NCI-H2029 treated with DMSO at 0.1 percent for 48 hours (cell line): ENCODE measurements around the gene METAP2.
A peak's percentile ranks its signal among the peaks of the same experiment; 100 is the strongest.
"Not testable (repeated sequence)": the region's sequence is repeated elsewhere in the genome, so short reads cannot be mapped to it uniquely, and the experiment has no call there.

Source experiments
- DNase-seq: peaks from one replicate; lab custom pipeline; 2025; lab: John Stamatoyannopoulos, UW

METAP2 gene

GRCh38 chr12:95473884-95474659, at the start of gene METAP2:
Gene METAP2, plus strand, starts transcription at chr12:95474152. Its CDS starts 28 bp downstream, at chr12:95474180.
- DNase-seq = peak; percentile 88

- peak; percentile 72 for DNase-seq
Measured at GRCh38 chr12:95424271-95424994, 49.5 kb upstream of the METAP2 start.

GRCh38 chr12:95429172-95429510, 44.8 kb upstream of the METAP2 start:
- DNase-seq = no peak

GRCh38 chr12:95431120-95431519, 42.8 kb upstream of the METAP2 start:
- DNase-seq = no peak

GRCh38 chr12:95435355-95435754, 38.6 kb upstream of the METAP2 start:
- DNase-seq = no peak

GRCh38 chr12:95437565-95437964, 36.4 kb upstream of the METAP2 start:
- DNase-seq = no peak

- DNase-seq = no peak
Measured at GRCh38 chr12:95439461-95440230, 34.3 kb upstream of the METAP2 start.

GRCh38 chr12:95440401-95440800, 33.6 kb upstream of the METAP2 start:
- no peak for DNase-seq

- DNase-seq = no peak
Measured at GRCh38 chr12:95443459-95443858, 30.5 kb upstream of the METAP2 start.

GRCh38 chr12:95445099-95445498, 28.9 kb upstream of the METAP2 start:
- DNase-seq = not testable (repeated sequence)

- no peak for DNase-seq
Measured at GRCh38 chr12:95445884-95446505, 28.0 kb upstream of the METAP2 start.

GRCh38 chr12:95446506-95446900, 27.4 kb upstream of the METAP2 start:
- no peak for DNase-seq

- DNase-seq = not testable (repeated sequence)
Measured at GRCh38 chr12:95449656-95450055, 24.3 kb upstream of the METAP2 start.

GRCh38 chr12:95452501-95452900, 21.5 kb upstream of the METAP2 start:
- not testable (repeated sequence) for DNase-seq

GRCh38 chr12:95453881-95454280, 20.1 kb upstream of the METAP2 start:
- not testable (repeated sequence) for DNase-seq

GRCh38 chr12:95454780-95455215, 19.2 kb upstream of the METAP2 start:
- DNase-seq = not testable (repeated sequence)

- not testable (repeated sequence) for DNase-seq
Measured at GRCh38 chr12:95457605-95458004, 16.3 kb upstream of the METAP2 start.

- DNase-seq = no peak
Measured at GRCh38 chr12:95458761-95459160, 15.2 kb upstream of the METAP2 start.

- no peak for DNase-seq
Measured at GRCh38 chr12:95459310-95459709, 14.6 kb upstream of the METAP2 start.

- DNase-seq = no peak
Measured at GRCh38 chr12:95460105-95460504, 13.8 kb upstream of the METAP2 start.

GRCh38 chr12:95460896-95461295, 13.1 kb upstream of the METAP2 start:
- no peak for DNase-seq

GRCh38 chr12:95462081-95462480, 11.9 kb upstream of the METAP2 start:
- no peak for DNase-seq
